GM06990 (cell line): ENCODE results near the gene PCDHGB5.
"Not testable (repeated sequence)": the region's sequence is repeated elsewhere in the genome, so short reads cannot be mapped to it uniquely, and the experiment has no call there.

Experiments used
- DNase-seq: peaks from one replicate; pipeline ENCODE4 v3.0.0-alpha.2; 2011; ENCODE audit not compliant: insufficient read length; ENCODE audit errors: extremely low read depth
- H3K27me3 ChIP-seq: replicated peaks from 2 replicates; pipeline ENCODE4 v1.6.0; 2011; ENCODE audit warnings: low read length; ENCODE audit not compliant: control insufficient read depth, insufficient read depth
- H3K36me3 ChIP-seq: 2 replicates; pipeline ENCODE4 v1.5.1; 2011; ENCODE audit warnings: low read length; ENCODE audit not compliant: control insufficient read depth, insufficient read depth
- H3K4me3 ChIP-seq: replicated peaks from 2 replicates; pipeline ENCODE4 v1.5.1; 2011; ENCODE audit warnings: low read depth, mild to moderate bottlenecking, control low read depth, low read length
- CTCF ChIP-seq: IDR thresholded peaks from 2 replicates; pipeline ENCODE4 v1.5.1; 2011; ENCODE audit warnings: low read length, control low read depth, mild to moderate bottlenecking, inconsistent platforms; ENCODE audit not compliant: insufficient read depth, poor library complexity, severe bottlenecking

Gene PCDHGB5

GRCh38 chr5:141407790-141408505 is 10.2 kb downstream of the PCDHGB5 start, which contains the start of gene PCDHGB6:
Gene PCDHGB6 (plus strand): TSS chr5:141408021. CDS start chr5:141408203, 182 bp downstream.
- not testable (repeated sequence) for H3K4me3 ChIP-seq, H3K36me3 ChIP-seq, H3K27me3 ChIP-seq, DNase-seq
- TF ChIP-seq CTCF = peak; percentile 32

GRCh38 chr5:141409598-141410306 is 12.0 kb downstream of the PCDHGB5 start:
- Histone ChIP-seq H3K4me3 (no peak overlapping the region), H3K27me3 (no peaks in the 10 kb centered on the region), H3K36me3 (no peaks in the 10 kb centered on the region)
- TF ChIP-seq CTCF = no peak
- no peak for DNase-seq

GRCh38 chr5:141411575-141411974 is 13.8 kb downstream of the PCDHGB5 start:
- TF ChIP-seq CTCF = no peak
- H3K4me3 ChIP-seq = no peak overlapping the region
- no peak for DNase-seq
- H3K27me3 ChIP-seq = no peaks in the 10 kb centered on the region
- H3K36me3 ChIP-seq = no peaks in the 10 kb centered on the region

GRCh38 chr5:141412854-141413539 is 15.2 kb downstream of the PCDHGB5 start, which contains the start of gene PCDHGA10:
Gene PCDHGA10 (plus strand): TSS chr5:141412987. CDS start chr5:141413176, 189 bp downstream.
- Histone ChIP-seq H3K36me3 (no peaks in the 10 kb centered on the region), H3K27me3 (no peaks in the 10 kb centered on the region), H3K4me3 (peak within 1 kb of the TSS; percentile 62)
- DNase-seq = no peak
- peak; percentile 79 for TF ChIP-seq CTCF

GRCh38 chr5:141413540-141414069 is 15.9 kb downstream of the PCDHGB5 start:
- peak overlapping the region; percentile 62 for H3K4me3 ChIP-seq
- H3K36me3 ChIP-seq = no peaks in the 10 kb centered on the region
- no peaks in the 10 kb centered on the region for H3K27me3 ChIP-seq
- no peak for DNase-seq
- TF ChIP-seq CTCF = no peak

GRCh38 chr5:141414548-141415274 is 17.0 kb downstream of the PCDHGB5 start:
- not testable (repeated sequence) for DNase-seq, H3K27me3 ChIP-seq, H3K36me3 ChIP-seq
- H3K4me3 ChIP-seq = peak overlapping the region; percentile 39; the same call in 1 of the 2 replicates

- not testable (repeated sequence) for H3K27me3 ChIP-seq, H3K36me3 ChIP-seq, DNase-seq
- H3K4me3 ChIP-seq = peak overlapping the region; percentile 39
These were observed 17.5 kb downstream of the PCDHGB5 start for GRCh38 chr5:141415275-141415618.
